ENCODE results near the gene ADRM1.

DNA sequence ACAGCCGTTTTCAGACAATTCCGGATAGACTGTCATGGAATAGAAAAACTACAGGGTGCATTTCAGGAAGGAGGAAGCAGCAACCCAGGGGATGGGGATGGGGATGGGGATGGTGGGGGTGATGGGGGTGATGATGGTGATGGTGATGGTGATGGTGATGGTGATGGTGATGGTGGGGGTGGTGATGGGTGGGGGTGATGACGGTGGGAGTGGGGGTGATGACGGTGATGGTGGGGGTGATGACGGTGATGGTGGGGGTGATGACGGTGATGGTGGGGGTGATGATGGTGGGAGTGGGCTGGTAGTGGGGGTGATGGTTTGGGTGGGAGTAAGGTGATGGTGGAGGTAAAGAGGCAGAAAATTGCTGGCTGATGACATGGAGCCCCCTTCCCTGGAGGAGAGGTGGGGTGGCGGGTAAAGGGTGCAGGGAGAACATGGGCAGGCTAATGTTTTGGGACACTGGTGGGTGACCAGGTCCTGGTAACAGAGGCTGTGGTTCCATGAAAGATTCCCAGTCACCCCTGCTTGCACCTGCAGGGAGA is 46.8 kb downstream of the ADRM1 start:
- TF ChIP-seq GLIS3 (CRISPR knock-in tag; IDR thresholded peaks at IDR 0.05) = no peak
- TF ChIP-seq CSRNP3 (CRISPR knock-in tag; IDR thresholded peaks at IDR 0.05) = no peak
- no peak for TF ChIP-seq CREB5 (CRISPR knock-in tag; IDR thresholded peaks at IDR 0.05; ENCODE audit: low read depth)
- no peak for TF ChIP-seq ZNF565 (CRISPR knock-in tag; conservative IDR thresholded peaks at IDR 0.05; ENCODE audit: low read depth)
- no peak for TF ChIP-seq ZFP3 (CRISPR knock-in tag; IDR thresholded peaks at IDR 0.05)
- TF ChIP-seq ZNF70 (CRISPR knock-in tag; IDR thresholded peaks at IDR 0.05) = no peak
- no peak for TF ChIP-seq ESRRG (CRISPR knock-in tag; IDR thresholded peaks at IDR 0.05)
- no peak for TF ChIP-seq ARNTL (CRISPR knock-in tag; IDR thresholded peaks at IDR 0.05; ENCODE audit: borderline replicate concordance, low read depth)
- TF ChIP-seq RARB (CRISPR knock-in tag; IDR thresholded peaks at IDR 0.05) = no peak
- TF ChIP-seq, protein P1, sequence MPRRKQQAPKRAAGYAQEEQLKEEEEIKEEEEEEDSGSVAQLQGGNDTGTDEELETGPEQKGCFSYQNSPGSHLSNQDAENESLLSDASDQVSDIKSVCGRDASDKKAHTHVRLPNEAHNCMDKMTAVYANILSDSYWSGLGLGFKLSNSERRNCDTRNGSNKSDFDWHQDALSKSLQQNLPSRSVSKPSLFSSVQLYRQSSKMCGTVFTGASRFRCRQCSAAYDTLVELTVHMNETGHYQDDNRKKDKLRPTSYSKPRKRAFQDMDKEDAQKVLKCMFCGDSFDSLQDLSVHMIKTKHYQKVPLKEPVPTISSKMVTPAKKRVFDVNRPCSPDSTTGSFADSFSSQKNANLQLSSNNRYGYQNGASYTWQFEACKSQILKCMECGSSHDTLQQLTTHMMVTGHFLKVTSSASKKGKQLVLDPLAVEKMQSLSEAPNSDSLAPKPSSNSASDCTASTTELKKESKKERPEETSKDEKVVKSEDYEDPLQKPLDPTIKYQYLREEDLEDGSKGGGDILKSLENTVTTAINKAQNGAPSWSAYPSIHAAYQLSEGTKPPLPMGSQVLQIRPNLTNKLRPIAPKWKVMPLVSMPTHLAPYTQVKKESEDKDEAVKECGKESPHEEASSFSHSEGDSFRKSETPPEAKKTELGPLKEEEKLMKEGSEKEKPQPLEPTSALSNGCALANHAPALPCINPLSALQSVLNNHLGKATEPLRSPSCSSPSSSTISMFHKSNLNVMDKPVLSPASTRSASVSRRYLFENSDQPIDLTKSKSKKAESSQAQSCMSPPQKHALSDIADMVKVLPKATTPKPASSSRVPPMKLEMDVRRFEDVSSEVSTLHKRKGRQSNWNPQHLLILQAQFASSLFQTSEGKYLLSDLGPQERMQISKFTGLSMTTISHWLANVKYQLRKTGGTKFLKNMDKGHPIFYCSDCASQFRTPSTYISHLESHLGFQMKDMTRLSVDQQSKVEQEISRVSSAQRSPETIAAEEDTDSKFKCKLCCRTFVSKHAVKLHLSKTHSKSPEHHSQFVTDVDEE (CRISPR knock-in tag; IDR thresholded peaks at IDR 0.05) = no peak
- TF ChIP-seq ISL1 (CRISPR knock-in tag; IDR thresholded peaks at IDR 0.05) = no peak
- TF ChIP-seq TOX (CRISPR knock-in tag; IDR thresholded peaks at IDR 0.05; ENCODE audit: borderline replicate concordance) = no peak

Data from SK-N-SH treated with all-trans-retinoic acid at 6 μM for 48 hours (cell line).